BE2C (cell line): ENCODE data around the gene MAK.
"Not testable (repeated sequence)": the region's sequence is repeated elsewhere in the genome, so short reads cannot be mapped to it uniquely, and the experiment has no call there.

ENCODE experiments used
- DNase-seq: peaks from one replicate; pipeline ENCODE4 v3.0.0-alpha.2; 2020
- H3K27me3 ChIP-seq: fragments of 250-450 bp; sonication (Bioruptor Pico); 2 replicates; pipeline ENCODE4 v1.5.1; 2020; ENCODE audit warnings: mild to moderate bottlenecking
- H3K36me3 ChIP-seq: fragments of 250-450 bp; sonication (Bioruptor Pico); 2 replicates; pipeline ENCODE4 v1.5.1; 2020; ENCODE audit warnings: mild to moderate bottlenecking
- H3K4me1 ChIP-seq: fragments of 250-450 bp; sonication (Bioruptor Pico); 2 replicates; pipeline ENCODE4 v1.5.1; 2020
- H3K4me3 ChIP-seq: 2 replicates; pipeline ENCODE4 v1.5.1; 2011; ENCODE audit warnings: low read depth, low read length
- H3K9me3 ChIP-seq: fragments of 250-450 bp; sonication (Bioruptor Pico); 2 replicates; pipeline ENCODE4 v1.5.1; 2020
- TF ChIP-seq, protein P1 (sequence below): IDR thresholded peaks from 2 replicates; pipeline ENCODE4 v1.5.1; 2012; ENCODE audit warnings: mild to moderate bottlenecking, low read depth, low read length

The MAK gene

GRCh38 chr6:10873374-10873773 lies 35.0 kb upstream of the MAK start:
- Histone ChIP-seq H3K36me3 (no peaks in the 10 kb centered on the region), H3K27me3 (no peaks in the 10 kb centered on the region), H3K4me1 (no peaks in the 10 kb centered on the region), H3K4me3 (no peak overlapping the region), H3K9me3 (no peaks in the 10 kb centered on the region)
- TF ChIP-seq, protein P1, sequence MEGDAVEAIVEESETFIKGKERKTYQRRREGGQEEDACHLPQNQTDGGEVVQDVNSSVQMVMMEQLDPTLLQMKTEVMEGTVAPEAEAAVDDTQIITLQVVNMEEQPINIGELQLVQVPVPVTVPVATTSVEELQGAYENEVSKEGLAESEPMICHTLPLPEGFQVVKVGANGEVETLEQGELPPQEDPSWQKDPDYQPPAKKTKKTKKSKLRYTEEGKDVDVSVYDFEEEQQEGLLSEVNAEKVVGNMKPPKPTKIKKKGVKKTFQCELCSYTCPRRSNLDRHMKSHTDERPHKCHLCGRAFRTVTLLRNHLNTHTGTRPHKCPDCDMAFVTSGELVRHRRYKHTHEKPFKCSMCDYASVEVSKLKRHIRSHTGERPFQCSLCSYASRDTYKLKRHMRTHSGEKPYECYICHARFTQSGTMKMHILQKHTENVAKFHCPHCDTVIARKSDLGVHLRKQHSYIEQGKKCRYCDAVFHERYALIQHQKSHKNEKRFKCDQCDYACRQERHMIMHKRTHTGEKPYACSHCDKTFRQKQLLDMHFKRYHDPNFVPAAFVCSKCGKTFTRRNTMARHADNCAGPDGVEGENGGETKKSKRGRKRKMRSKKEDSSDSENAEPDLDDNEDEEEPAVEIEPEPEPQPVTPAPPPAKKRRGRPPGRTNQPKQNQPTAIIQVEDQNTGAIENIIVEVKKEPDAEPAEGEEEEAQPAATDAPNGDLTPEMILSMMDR: no peak
- no peak for DNase-seq

DNA sequence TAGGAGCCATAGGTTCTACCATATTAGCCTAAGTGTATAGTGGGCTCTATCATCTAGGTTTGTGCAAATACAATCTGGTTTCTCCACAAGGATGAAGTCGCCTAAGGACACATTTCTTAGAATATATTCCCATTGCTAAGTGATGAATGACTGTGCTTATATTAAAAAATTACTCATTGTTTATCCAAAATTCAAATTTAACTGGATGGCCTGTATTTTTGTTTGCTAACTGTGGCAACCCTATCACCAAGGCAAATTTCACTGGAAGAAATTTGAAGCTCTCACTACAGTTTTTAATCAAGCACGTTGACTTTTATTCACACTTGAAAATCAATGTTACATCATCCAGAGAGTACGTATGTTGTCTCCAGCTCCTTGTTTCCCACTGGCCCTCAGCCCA lies 29.6 kb upstream of the MAK start:
- H3K9me3 ChIP-seq: no peaks in the 10 kb centered on the region
- no peak overlapping the region for H3K4me3 ChIP-seq
- H3K4me1 ChIP-seq: no peaks in the 10 kb centered on the region
- no peaks in the 10 kb centered on the region for H3K36me3 ChIP-seq
- no peak for DNase-seq
- TF ChIP-seq, protein P1: no peak
- H3K27me3 ChIP-seq: no peaks in the 10 kb centered on the region

- H3K36me3 ChIP-seq, DNase-seq, H3K9me3 ChIP-seq, H3K4me1 ChIP-seq, H3K27me3 ChIP-seq, H3K4me3 ChIP-seq: not testable (repeated sequence)
Observed at GRCh38 chr6:10866709-10867108, 28.4 kb upstream of the MAK start.

DNA sequence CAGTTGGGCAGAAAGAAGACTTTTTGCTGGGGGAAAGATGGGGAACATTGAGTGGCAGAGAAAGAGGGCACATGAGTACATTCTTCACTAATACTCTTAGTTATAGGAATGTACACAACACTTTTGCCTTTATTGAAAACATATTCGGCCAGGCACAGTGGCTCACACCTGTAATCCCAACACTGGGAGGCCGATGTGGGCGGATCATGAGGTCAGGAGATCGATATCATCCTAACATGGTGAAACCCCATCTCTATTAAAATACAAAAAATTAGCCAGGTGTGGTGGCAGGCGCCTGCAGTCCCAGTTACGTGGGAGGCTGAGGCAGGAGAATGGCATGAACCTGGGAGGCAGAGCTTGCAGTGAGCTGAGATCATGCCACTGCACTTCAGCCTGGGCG lies 24.7 kb upstream of the MAK start:
- not testable (repeated sequence) for H3K4me3 ChIP-seq, H3K4me1 ChIP-seq, H3K27me3 ChIP-seq, H3K36me3 ChIP-seq, H3K9me3 ChIP-seq, DNase-seq

- DNase-seq: no peak
- Histone ChIP-seq H3K27me3 (no peaks in the 10 kb centered on the region), H3K9me3 (no peaks in the 10 kb centered on the region), H3K36me3 (no peaks in the 10 kb centered on the region), H3K4me3 (no peak overlapping the region), H3K4me1 (no peaks in the 10 kb centered on the region)
- TF ChIP-seq, protein P1: no peak
Observed at GRCh38 chr6:10862361-10862760, 24.0 kb upstream of the MAK start.

DNA sequence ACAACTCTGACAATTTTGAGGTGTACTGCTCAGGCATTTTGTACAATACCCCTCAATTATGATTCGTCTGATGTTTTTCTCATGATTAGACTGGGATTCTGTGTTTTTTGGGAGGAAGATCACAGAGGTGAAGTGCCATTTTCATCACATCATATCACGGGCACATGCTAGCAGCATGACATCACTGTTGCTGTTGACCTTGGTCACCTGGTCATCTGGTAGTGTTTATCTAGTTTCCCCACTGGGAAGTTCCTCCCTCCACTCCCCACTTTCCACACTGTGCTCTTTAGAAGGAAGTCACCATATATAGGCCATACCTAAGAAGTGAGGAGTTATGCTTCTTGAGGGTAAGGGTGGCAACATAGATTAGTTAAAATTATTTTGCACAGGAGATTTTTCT lies 22.7 kb upstream of the MAK start:
- no peak for DNase-seq
- H3K27me3 ChIP-seq: no peaks in the 10 kb centered on the region
- no peaks in the 10 kb centered on the region for H3K4me1 ChIP-seq
- no peaks in the 10 kb centered on the region for H3K9me3 ChIP-seq
- no peaks in the 10 kb centered on the region for H3K36me3 ChIP-seq
- H3K4me3 ChIP-seq: no peak overlapping the region
- TF ChIP-seq, protein P1: no peak

DNA sequence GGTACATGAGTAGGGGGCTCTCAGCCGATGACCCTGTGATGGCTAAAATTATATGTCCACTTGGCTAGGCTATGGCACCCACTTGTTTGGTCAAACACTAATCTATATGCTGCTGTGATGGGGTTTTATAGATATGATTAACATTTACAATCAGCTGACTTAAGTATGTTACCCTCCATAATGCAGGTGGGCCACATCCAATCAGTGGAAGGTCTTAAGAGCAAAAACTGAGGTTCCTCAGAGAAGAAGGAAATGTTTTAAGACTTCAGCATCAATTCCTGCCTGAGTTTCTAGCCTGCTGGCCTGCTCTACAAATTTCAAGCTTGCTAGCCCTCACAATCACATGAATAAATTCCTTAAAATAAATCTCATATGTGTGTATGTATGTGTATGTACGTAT lies 18.9 kb upstream of the MAK start:
- Histone ChIP-seq H3K9me3 (no peaks in the 10 kb centered on the region), H3K4me3 (no peak overlapping the region), H3K4me1 (no peaks in the 10 kb centered on the region), H3K36me3 (no peaks in the 10 kb centered on the region), H3K27me3 (no peaks in the 10 kb centered on the region)
- no peak for DNase-seq
- TF ChIP-seq, protein P1: no peak
